ENCODE data around the gene PBX3. TPM values are rescaled to one million over a fixed set of nuclear protein-coding genes. Genes with fewer than 3 reads are reported as not detected.

Gene PBX3
- total RNA-seq, 5 donors from 2014 or later (not counting 1 experiment from before 2014, with no cell fraction given) = 12.3 to 30.6 (median 19.0) TPM

DNA sequence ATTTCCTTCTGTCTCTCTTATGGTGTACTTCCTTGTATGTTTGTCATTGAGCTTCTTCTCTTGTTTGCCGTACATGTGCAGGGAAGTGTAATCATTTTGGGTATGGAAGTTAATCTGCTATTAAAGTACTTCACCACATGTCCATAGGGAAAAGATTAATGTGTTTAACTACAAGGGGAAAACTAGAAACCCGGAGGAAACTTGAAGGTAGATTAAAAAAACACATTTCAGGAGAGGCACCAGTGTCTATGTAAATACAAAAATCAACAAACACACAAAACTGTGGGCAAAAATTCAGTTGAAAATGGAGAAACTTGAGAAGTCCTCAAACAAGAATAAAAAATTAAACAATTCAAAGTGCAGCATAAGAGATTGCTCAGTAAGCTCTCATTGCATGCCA, 166.4 kb downstream of the PBX3 start:
- H3K4me3 ChIP-seq (ENCODE audit: control insufficient read depth in 1 of 2, extremely low read depth in 1 of 2, low read length in 1 of 2) = no peak overlapping the region
- no peaks in the 10 kb centered on the region for H3K4me1 Mint-ChIP-seq
- no peaks in the 10 kb centered on the region for H3K36me3 ChIP-seq (ENCODE audit: control insufficient read depth in 2 of 2, extremely low read depth in 1 of 2, insufficient read depth in 1 of 2, low read length in 1 of 2)
- no peaks in the 10 kb centered on the region for H3K4me1 ChIP-seq (ENCODE audit: control insufficient read depth in 1 of 2, extremely low read depth in 1 of 2, insufficient read depth in 2 of 2, low read length in 2 of 2)
- no CpG with 5 or more reads among the region's 2 CpGs for WGBS (ENCODE audit: insufficient coverage)
- DNase-seq = no peak
- H3K27me3 ChIP-seq (replicated peaks in 1 of 2; ENCODE audit: control insufficient read depth in 2 of 2, extremely low read depth in 1 of 2, insufficient read depth in 2 of 2, low read length in 1 of 2) = no peaks in the 10 kb centered on the region
- no peak for ATAC-seq (replicated peaks in 1 of 4)
- no peaks in the 10 kb centered on the region for H3K9me3 Mint-ChIP-seq
- POLR2A ChIA-PET = no interaction called here
- H3K27ac ChIP-seq (ENCODE audit: low read length) = no peak overlapping the region
- peaks cover 7% of the 10 kb centered on the region for H3K36me3 Mint-ChIP-seq
- no peaks in the 10 kb centered on the region for H3K27me3 Mint-ChIP-seq
- CTCF ChIA-PET = no interaction called here
- no peaks in the 10 kb centered on the region for H3K9me3 ChIP-seq
- H3K27ac Mint-ChIP-seq = no peak overlapping the region
- no peak overlapping the region for H3K4me3 Mint-ChIP-seq

DNA sequence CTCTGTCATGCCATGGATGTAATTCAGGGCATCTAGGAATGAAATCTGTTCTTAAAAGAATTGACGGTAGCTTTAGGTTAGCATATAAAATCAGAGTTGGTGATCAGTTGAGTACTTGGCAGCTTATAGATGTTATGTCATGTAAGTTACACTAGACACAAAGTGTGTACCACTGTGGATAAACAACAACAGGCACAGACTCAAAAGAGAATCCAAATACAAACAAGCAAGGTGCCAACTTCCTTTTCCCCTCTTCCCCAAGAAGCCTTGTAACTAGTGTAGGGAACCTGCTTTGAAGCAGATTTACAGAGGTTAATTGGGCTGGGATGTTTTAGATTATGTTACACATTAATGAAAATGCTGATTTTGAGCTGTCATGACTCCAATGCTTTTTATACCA, 167.2 kb downstream of the PBX3 start:
- no peak overlapping the region for H3K27ac ChIP-seq (ENCODE audit: low read length)
- Mint-ChIP-seq H3K9me3 (no peaks in the 10 kb centered on the region), H3K4me1 (no peaks in the 10 kb centered on the region), H3K27me3 (no peaks in the 10 kb centered on the region), H3K36me3 (peaks cover 12% of the 10 kb centered on the region), H3K27ac (no peak overlapping the region), H3K4me3 (no peak overlapping the region)
- no peaks in the 10 kb centered on the region for H3K9me3 ChIP-seq
- no peaks in the 10 kb centered on the region for H3K4me1 ChIP-seq (ENCODE audit: control insufficient read depth in 1 of 2, extremely low read depth in 1 of 2, insufficient read depth in 2 of 2, low read length in 2 of 2)
- H3K27me3 ChIP-seq (replicated peaks in 1 of 2; ENCODE audit: control insufficient read depth in 2 of 2, extremely low read depth in 1 of 2, insufficient read depth in 2 of 2, low read length in 1 of 2) = no peaks in the 10 kb centered on the region
- ATAC-seq (replicated peaks in 1 of 4) (no peak), DNase-seq (no peak)
- WGBS (ENCODE audit: insufficient coverage) = 100% methylated on average over 1 of the region's 1 CpG
- H3K36me3 ChIP-seq (ENCODE audit: control insufficient read depth in 2 of 2, extremely low read depth in 1 of 2, insufficient read depth in 1 of 2, low read length in 1 of 2) = no peaks in the 10 kb centered on the region
- no peak overlapping the region for H3K4me3 ChIP-seq (ENCODE audit: control insufficient read depth in 1 of 2, extremely low read depth in 1 of 2, low read length in 1 of 2)
- CTCF ChIA-PET = no interaction called here
- POLR2A ChIA-PET = no interaction called here

- no peaks in the 10 kb centered on the region for H3K4me1 ChIP-seq (ENCODE audit: control insufficient read depth in 1 of 2, extremely low read depth in 1 of 2, insufficient read depth in 2 of 2, low read length in 2 of 2)
- H3K36me3 ChIP-seq (ENCODE audit: control insufficient read depth in 2 of 2, extremely low read depth in 1 of 2, insufficient read depth in 1 of 2, low read length in 1 of 2) = no peaks in the 10 kb centered on the region
- ATAC-seq (replicated peaks in 1 of 4) = no peak
- no peak overlapping the region for H3K4me3 ChIP-seq (ENCODE audit: control insufficient read depth in 1 of 2, extremely low read depth in 1 of 2, low read length in 1 of 2)
- H3K27ac ChIP-seq (ENCODE audit: low read length) = no peak overlapping the region
- no peaks in the 10 kb centered on the region for H3K27me3 Mint-ChIP-seq
- H3K27me3 ChIP-seq (replicated peaks in 1 of 2; ENCODE audit: control insufficient read depth in 2 of 2, extremely low read depth in 1 of 2, insufficient read depth in 2 of 2, low read length in 1 of 2) = no peaks in the 10 kb centered on the region
- no peak overlapping the region for H3K27ac Mint-ChIP-seq
- no peaks in the 10 kb centered on the region for H3K4me1 Mint-ChIP-seq
- CTCF ChIA-PET = no interaction called here
- no CpG with 5 or more reads among the region's 8 CpGs for WGBS (ENCODE audit: insufficient coverage)
- H3K36me3 Mint-ChIP-seq = peaks cover 12% of the 10 kb centered on the region
- H3K9me3 Mint-ChIP-seq = no peaks in the 10 kb centered on the region
- DNase-seq = no peak
- no peaks in the 10 kb centered on the region for H3K9me3 ChIP-seq
- H3K4me3 Mint-ChIP-seq = no peak overlapping the region
- POLR2A ChIA-PET = no interaction called here
These were observed 168.4 kb downstream of the PBX3 start for GRCh38 chr9:125915606-125916005.

- ChIA-PET POLR2A (no interaction called here), CTCF (interaction anchor here in 1 of 2 donors (0.7 kb wide), 1 partner anchor 467 kb away, joined by 3 read pairs; no protein-coding TSS in a partner anchor)
- ATAC-seq (replicated peaks in 1 of 4) (no peak), DNase-seq (no peak)
- no peak overlapping the region for H3K27ac ChIP-seq (ENCODE audit: low read length)
- no peaks in the 10 kb centered on the region for H3K9me3 Mint-ChIP-seq
- no peak overlapping the region for H3K4me3 Mint-ChIP-seq
- no peak overlapping the region for H3K4me3 ChIP-seq (ENCODE audit: control insufficient read depth in 1 of 2, extremely low read depth in 1 of 2, low read length in 1 of 2)
- H3K4me1 ChIP-seq (ENCODE audit: control insufficient read depth in 1 of 2, extremely low read depth in 1 of 2, insufficient read depth in 2 of 2, low read length in 2 of 2) = no peaks in the 10 kb centered on the region
- no peaks in the 10 kb centered on the region for H3K27me3 Mint-ChIP-seq
- peaks cover 12% of the 10 kb centered on the region for H3K36me3 Mint-ChIP-seq
- H3K27ac Mint-ChIP-seq = no peak overlapping the region
- H3K4me1 Mint-ChIP-seq = no peaks in the 10 kb centered on the region
- H3K27me3 ChIP-seq (replicated peaks in 1 of 2; ENCODE audit: control insufficient read depth in 2 of 2, extremely low read depth in 1 of 2, insufficient read depth in 2 of 2, low read length in 1 of 2) = no peaks in the 10 kb centered on the region
- H3K9me3 ChIP-seq = no peaks in the 10 kb centered on the region
- no peaks in the 10 kb centered on the region for H3K36me3 ChIP-seq (ENCODE audit: control insufficient read depth in 2 of 2, extremely low read depth in 1 of 2, insufficient read depth in 1 of 2, low read length in 1 of 2)
These were observed 172.4 kb downstream of the PBX3 start for GRCh38 chr9:125919565-125919964.

- Mint-ChIP-seq H3K27ac (no peak overlapping the region), H3K36me3 (peaks cover 12% of the 10 kb centered on the region), H3K27me3 (no peaks in the 10 kb centered on the region), H3K4me3 (no peak overlapping the region), H3K9me3 (no peaks in the 10 kb centered on the region), H3K4me1 (no peaks in the 10 kb centered on the region)
- no peaks in the 10 kb centered on the region for H3K9me3 ChIP-seq
- WGBS (ENCODE audit: insufficient coverage) = 100% methylated on average over 1 of the region's 2 CpGs
- no peak overlapping the region for H3K27ac ChIP-seq (ENCODE audit: low read length)
- CTCF ChIA-PET = no interaction called here
- no peaks in the 10 kb centered on the region for H3K4me1 ChIP-seq (ENCODE audit: control insufficient read depth in 1 of 2, extremely low read depth in 1 of 2, insufficient read depth in 2 of 2, low read length in 2 of 2)
- POLR2A ChIA-PET = interaction anchor here in 1 of 2 donors (0.6 kb wide), 1 partner anchor 9 kb away, joined by 3 read pairs; no protein-coding TSS in a partner anchor
- no peak for DNase-seq
- no peak for ATAC-seq (replicated peaks in 1 of 4)
- no peak overlapping the region for H3K4me3 ChIP-seq (ENCODE audit: control insufficient read depth in 1 of 2, extremely low read depth in 1 of 2, low read length in 1 of 2)
- no peaks in the 10 kb centered on the region for H3K27me3 ChIP-seq (replicated peaks in 1 of 2; ENCODE audit: control insufficient read depth in 2 of 2, extremely low read depth in 1 of 2, insufficient read depth in 2 of 2, low read length in 1 of 2)
- H3K36me3 ChIP-seq (ENCODE audit: control insufficient read depth in 2 of 2, extremely low read depth in 1 of 2, insufficient read depth in 1 of 2, low read length in 1 of 2) = no peaks in the 10 kb centered on the region
These were observed 173.2 kb downstream of the PBX3 start for GRCh38 chr9:125920402-125920801.

DNA sequence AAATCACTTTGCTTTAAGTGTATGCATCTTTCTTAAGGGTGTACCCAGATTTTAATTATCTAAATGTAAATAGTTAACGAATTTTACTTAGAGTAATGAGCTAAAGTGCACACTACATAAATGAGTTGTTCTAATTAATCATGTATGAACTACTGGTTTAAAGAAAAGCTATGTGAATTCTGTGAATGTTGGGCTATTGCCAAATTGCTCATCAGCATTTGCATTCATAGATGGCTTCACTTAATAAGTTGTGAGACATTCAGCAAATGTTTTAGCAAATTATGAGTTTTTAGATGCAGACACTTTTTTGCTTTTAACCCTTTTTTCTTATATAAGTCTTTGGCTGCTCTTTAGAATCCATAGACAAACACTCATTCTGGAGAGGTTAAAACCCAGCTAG, 175.7 kb downstream of the PBX3 start:
- no peaks in the 10 kb centered on the region for H3K27me3 ChIP-seq (replicated peaks in 1 of 2; ENCODE audit: control insufficient read depth in 2 of 2, extremely low read depth in 1 of 2, insufficient read depth in 2 of 2, low read length in 1 of 2)
- Mint-ChIP-seq H3K27ac (no peak overlapping the region), H3K27me3 (no peaks in the 10 kb centered on the region), H3K9me3 (no peaks in the 10 kb centered on the region), H3K36me3 (peaks cover 5% of the 10 kb centered on the region), H3K4me3 (no peak overlapping the region), H3K4me1 (no peaks in the 10 kb centered on the region)
- DNase-seq (no peak), ATAC-seq (replicated peaks in 1 of 4) (no peak)
- CTCF ChIA-PET = no interaction called here
- no peaks in the 10 kb centered on the region for H3K36me3 ChIP-seq (ENCODE audit: control insufficient read depth in 2 of 2, extremely low read depth in 1 of 2, insufficient read depth in 1 of 2, low read length in 1 of 2)
- POLR2A ChIA-PET = no interaction called here
- no peaks in the 10 kb centered on the region for H3K9me3 ChIP-seq
- H3K27ac ChIP-seq (ENCODE audit: low read length) = no peak overlapping the region
- H3K4me3 ChIP-seq (ENCODE audit: control insufficient read depth in 1 of 2, extremely low read depth in 1 of 2, low read length in 1 of 2) = no peak overlapping the region
- no CpG with 5 or more reads among the region's 1 CpG for WGBS (ENCODE audit: insufficient coverage)
- no peaks in the 10 kb centered on the region for H3K4me1 ChIP-seq (ENCODE audit: control insufficient read depth in 1 of 2, extremely low read depth in 1 of 2, insufficient read depth in 2 of 2, low read length in 2 of 2)

DNA sequence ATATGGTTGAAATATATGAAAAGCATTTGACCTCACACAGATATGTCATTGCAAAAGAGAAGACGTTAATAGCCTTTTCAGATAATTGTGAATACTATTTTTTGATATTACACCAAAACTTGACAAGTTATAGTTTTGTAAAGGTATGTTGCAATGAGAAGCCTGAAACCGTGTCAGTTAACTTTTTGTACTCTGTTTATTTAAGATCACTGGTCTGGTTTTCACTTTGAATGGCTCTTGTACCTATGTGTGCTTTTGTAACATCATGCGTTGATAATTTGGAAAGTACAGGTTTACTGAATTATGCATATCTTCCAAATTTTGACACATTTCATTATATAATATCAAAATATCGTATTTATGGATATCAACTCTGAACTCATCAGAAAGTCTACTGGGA, 177.2 kb downstream of the PBX3 start:
- DNase-seq = no peak
- no peak overlapping the region for H3K4me3 ChIP-seq (ENCODE audit: control insufficient read depth in 1 of 2, extremely low read depth in 1 of 2, low read length in 1 of 2)
- Mint-ChIP-seq H3K4me1 (no peaks in the 10 kb centered on the region), H3K27ac (no peak overlapping the region), H3K36me3 (peaks cover under 1% of the 10 kb centered on the region), H3K4me3 (no peak overlapping the region), H3K9me3 (no peaks in the 10 kb centered on the region), H3K27me3 (no peaks in the 10 kb centered on the region)
- no peaks in the 10 kb centered on the region for H3K36me3 ChIP-seq (ENCODE audit: control insufficient read depth in 2 of 2, extremely low read depth in 1 of 2, insufficient read depth in 1 of 2, low read length in 1 of 2)
- H3K9me3 ChIP-seq = no peaks in the 10 kb centered on the region
- H3K27me3 ChIP-seq (replicated peaks in 1 of 2; ENCODE audit: control insufficient read depth in 2 of 2, extremely low read depth in 1 of 2, insufficient read depth in 2 of 2, low read length in 1 of 2) = no peaks in the 10 kb centered on the region
- ATAC-seq (replicated peaks in 1 of 4) = no peak
- no peaks in the 10 kb centered on the region for H3K4me1 ChIP-seq (ENCODE audit: control insufficient read depth in 1 of 2, extremely low read depth in 1 of 2, insufficient read depth in 2 of 2, low read length in 2 of 2)
- WGBS (ENCODE audit: insufficient coverage) = no CpG with 5 or more reads among the region's 4 CpGs
- no peak overlapping the region for H3K27ac ChIP-seq (ENCODE audit: low read length)
- POLR2A ChIA-PET = no interaction called here
- CTCF ChIA-PET = interaction anchor here in 1 of 2 donors (0.6 kb wide), 1 partner anchor 1638 kb away, joined by 3 read pairs; no protein-coding TSS in a partner anchor
